HFFc6 (cell line): ENCODE results near the gene EPHB1. TPM values are rescaled to one million over a fixed set of nuclear protein-coding genes. Genes with fewer than 3 reads are reported as not detected.

ENCODE experiments used
- DNase-seq: peaks from one replicate; pipeline ENCODE4 v3.0.0-alpha.2; 2018
- H3K27ac Mint-ChIP-seq: 2 replicates; pipeline ENCODE4 v1.8.0; 2020; ENCODE audit warnings: mild to moderate bottlenecking, mixed read lengths
- H3K27me3 Mint-ChIP-seq: 2 replicates; pipeline ENCODE4 v1.8.0; 2021; ENCODE audit warnings: mild to moderate bottlenecking, moderate library complexity, mixed read lengths; ENCODE audit not compliant: insufficient read depth
- H3K36me3 Mint-ChIP-seq: 2 replicates; pipeline ENCODE4 v1.8.0; 2021; ENCODE audit warnings: low read depth, mixed read lengths
- H3K4me1 Mint-ChIP-seq: 2 replicates; pipeline ENCODE4 v1.8.0; 2020; ENCODE audit warnings: low read depth, mixed read lengths
- H3K4me3 Mint-ChIP-seq: 2 replicates; pipeline ENCODE4 v1.8.0; 2020; ENCODE audit warnings: mild to moderate bottlenecking, moderate library complexity, mixed read lengths
- H3K9me3 Mint-ChIP-seq: 2 replicates; pipeline ENCODE4 v1.8.0; 2020; ENCODE audit warnings: mild to moderate bottlenecking, mixed read lengths
- total RNA-seq, 6 experiments: library from RNA; stranded (reverse); fragmentation: NEBNext Ultra II Directional; extraction: Animal tissue kit (Norgen Biotek cat#: 25700); gene quantifications; 2 replicates in 1 of 6; 3 replicates in 5 of 6; pipeline ENCODE4 v1.2.3, GENCODE V29; 2021
- TF ChIP-seq, protein P1 (sequence below): fragments of 200-600 bp; sonication (generic); IDR thresholded peaks from 2 replicates; pipeline ENCODE4 v1.5.0; 2021; ENCODE audit warnings: antibody characterized with exemption, mild to moderate bottlenecking

Gene EPHB1
- total RNA-seq, 6 experiments from 2014 or later: 0.88 to 2.6 (median 1.0) TPM

DNA sequence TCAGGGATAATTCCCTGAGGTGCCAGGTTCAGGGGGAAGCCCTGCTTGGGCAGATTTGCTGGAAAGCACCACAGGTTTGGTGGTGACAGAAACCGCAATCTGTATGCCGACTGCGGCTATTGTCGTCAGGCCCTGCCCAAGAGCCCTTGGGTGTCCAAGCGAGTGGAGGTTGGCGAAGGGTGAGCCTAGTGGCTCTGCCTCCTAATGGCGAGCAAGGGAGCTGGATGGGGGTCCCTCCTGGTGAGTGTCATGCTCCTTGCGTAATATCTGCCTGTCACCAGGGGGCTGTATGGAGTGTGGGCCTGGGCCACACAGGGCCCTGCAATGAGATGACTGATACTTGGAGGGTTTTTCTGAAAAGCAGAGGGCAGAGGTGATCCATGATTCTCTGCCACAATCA is 101.6 kb downstream of the EPHB1 start:
- Mint-ChIP-seq H3K4me1 (no peaks in the 10 kb centered on the region), H3K27me3 (peaks cover 3% of the 10 kb centered on the region), H3K4me3 (no peak overlapping the region), H3K27ac (no peak overlapping the region), H3K36me3 (no peaks in the 10 kb centered on the region), H3K9me3 (no peaks in the 10 kb centered on the region)
- DNase-seq: no peak
- TF ChIP-seq, protein P1, sequence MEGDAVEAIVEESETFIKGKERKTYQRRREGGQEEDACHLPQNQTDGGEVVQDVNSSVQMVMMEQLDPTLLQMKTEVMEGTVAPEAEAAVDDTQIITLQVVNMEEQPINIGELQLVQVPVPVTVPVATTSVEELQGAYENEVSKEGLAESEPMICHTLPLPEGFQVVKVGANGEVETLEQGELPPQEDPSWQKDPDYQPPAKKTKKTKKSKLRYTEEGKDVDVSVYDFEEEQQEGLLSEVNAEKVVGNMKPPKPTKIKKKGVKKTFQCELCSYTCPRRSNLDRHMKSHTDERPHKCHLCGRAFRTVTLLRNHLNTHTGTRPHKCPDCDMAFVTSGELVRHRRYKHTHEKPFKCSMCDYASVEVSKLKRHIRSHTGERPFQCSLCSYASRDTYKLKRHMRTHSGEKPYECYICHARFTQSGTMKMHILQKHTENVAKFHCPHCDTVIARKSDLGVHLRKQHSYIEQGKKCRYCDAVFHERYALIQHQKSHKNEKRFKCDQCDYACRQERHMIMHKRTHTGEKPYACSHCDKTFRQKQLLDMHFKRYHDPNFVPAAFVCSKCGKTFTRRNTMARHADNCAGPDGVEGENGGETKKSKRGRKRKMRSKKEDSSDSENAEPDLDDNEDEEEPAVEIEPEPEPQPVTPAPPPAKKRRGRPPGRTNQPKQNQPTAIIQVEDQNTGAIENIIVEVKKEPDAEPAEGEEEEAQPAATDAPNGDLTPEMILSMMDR: no peak

DNA sequence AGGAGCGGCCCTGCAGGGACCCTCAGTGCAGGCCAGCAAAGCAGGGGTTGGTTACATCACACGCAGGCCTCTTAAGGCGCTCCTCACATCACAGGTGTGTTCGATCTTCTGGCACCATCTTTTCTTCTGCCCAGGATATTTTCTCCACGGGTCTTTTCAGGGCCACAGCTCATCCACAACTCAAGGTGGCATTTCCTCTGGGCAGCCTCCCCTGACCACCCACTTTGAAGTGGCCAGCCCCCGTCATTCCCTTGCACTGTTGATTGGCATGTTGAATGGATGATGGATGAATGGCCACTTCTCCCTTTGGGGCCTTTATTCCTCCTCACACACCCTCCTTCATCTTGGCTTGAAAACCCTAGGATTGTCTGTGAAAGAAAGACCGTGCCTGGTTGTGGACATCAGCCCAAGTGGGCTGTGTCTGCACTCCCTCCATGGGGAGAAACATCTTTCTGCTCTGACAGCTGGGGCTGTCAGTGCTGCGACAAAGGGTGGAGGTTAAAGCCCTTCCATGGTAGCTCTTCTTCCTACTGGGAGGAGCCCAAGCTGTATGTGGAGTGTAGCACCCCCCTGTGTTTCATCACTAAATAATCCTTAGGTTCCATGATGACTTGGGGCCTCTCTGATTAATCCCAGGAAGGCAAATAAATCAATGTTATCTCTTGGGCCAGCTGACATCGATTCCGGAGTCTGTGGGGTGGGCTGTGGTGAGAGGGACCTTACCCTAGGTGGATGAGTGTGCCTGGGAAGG is 102.5 kb downstream of the EPHB1 start:
- Mint-ChIP-seq H3K4me3 (no peak overlapping the region), H3K9me3 (no peaks in the 10 kb centered on the region), H3K4me1 (no peaks in the 10 kb centered on the region), H3K36me3 (no peaks in the 10 kb centered on the region), H3K27me3 (peaks cover 3% of the 10 kb centered on the region), H3K27ac (no peak overlapping the region)
- DNase-seq: no peak
- TF ChIP-seq, protein P1: no peak

- Mint-ChIP-seq H3K9me3 (no peaks in the 10 kb centered on the region), H3K27me3 (peaks cover 3% of the 10 kb centered on the region), H3K4me1 (no peaks in the 10 kb centered on the region), H3K36me3 (no peaks in the 10 kb centered on the region), H3K4me3 (no peak overlapping the region), H3K27ac (no peak overlapping the region)
- no peak for DNase-seq
- TF ChIP-seq, protein P1: no peak
Observed at GRCh38 chr3:134898181-134898754, 103.2 kb downstream of the EPHB1 start.

DNA sequence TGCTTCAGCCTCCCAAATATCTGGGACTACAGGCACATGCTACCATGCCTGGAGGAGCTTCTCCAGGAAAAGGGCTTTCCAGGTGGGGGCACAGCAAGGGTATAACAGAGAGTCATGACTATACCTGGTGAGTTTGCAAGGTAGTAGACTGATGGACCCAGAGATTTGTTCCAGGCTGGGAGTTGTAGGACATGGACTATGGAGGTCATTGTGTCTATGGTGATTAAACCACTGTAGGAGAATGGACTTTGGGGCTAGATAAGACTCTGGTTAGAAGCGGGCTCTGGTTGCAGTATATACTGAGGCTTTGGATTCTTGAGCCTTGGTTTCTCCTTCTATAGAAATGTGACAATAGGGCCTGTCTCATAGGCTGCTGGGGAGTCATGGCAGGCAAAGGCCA is 104.7 kb downstream of the EPHB1 start:
- H3K4me1 Mint-ChIP-seq: no peaks in the 10 kb centered on the region
- DNase-seq: no peak
- H3K27ac Mint-ChIP-seq: no peak overlapping the region
- H3K4me3 Mint-ChIP-seq: no peak overlapping the region
- H3K27me3 Mint-ChIP-seq: peaks cover 2% of the 10 kb centered on the region
- H3K9me3 Mint-ChIP-seq: no peaks in the 10 kb centered on the region
- TF ChIP-seq, protein P1: no peak
- no peaks in the 10 kb centered on the region for H3K36me3 Mint-ChIP-seq

DNA sequence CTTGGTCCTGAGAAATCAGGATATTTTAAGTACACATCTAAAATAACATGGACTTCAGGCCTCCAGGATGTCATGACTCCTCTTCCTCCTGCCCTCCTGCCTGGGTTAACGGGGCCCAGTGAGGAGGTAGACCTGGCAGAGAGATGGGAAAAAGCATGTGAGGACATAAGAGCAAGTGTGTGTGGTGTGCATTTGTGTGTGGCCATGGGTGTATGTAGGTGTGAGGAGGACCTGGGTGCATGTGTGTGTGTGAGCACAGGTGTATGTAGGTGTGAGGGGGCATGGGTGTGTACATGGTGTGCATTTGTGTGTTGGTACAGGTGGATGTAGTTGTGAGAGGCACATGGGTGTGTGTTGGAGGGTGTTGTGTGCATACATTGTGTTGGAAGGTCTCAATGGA is 105.4 kb downstream of the EPHB1 start:
- Mint-ChIP-seq H3K4me1 (no peaks in the 10 kb centered on the region), H3K27ac (no peak overlapping the region), H3K9me3 (no peaks in the 10 kb centered on the region), H3K4me3 (no peak overlapping the region), H3K27me3 (peaks cover 2% of the 10 kb centered on the region), H3K36me3 (no peaks in the 10 kb centered on the region)
- TF ChIP-seq, protein P1: no peak
- no peak for DNase-seq
